ENCODE data around the gene TMEM19. TPM values are rescaled to one million over a fixed set of nuclear protein-coding genes. Genes with fewer than 3 reads are reported as not detected.

TMEM19 gene
- total RNA-seq = 10 to 100 TPM in 2 of 6 donors, 1 to 10 TPM in 4; 5.8 to 14.8 (median 7.9) TPM
- polyA plus RNA-seq = 1 to 10 TPM; 3.8 to 9.3 TPM

- peaks cover 0 to 23% (median 6%) of the 10 kb centered on the region in 3 donors for H3K4me1 ChIP-seq
- intact Hi-C loops (cut with DNase I) = no loop called here
- peak within 1 kb of the TSS; percentile 80 to 90 (median 86) for H3K27ac ChIP-seq
- H3K36me3 ChIP-seq = no peaks in the 10 kb centered on the region
- WGBS, 2 donors = 0% methylated on average over 60 to 63 of the region's 63 CpGs
- FAIRE-seq (peak; percentile 80), ATAC-seq (peak; percentile 97 to 99 (median 98)), DNase-seq (peak; percentile 89 to 93 (median 92))
- peak within 1 kb of the TSS; percentile 64 to 82 (median 70) for H3K4me3 ChIP-seq
- H3K9me3 ChIP-seq = no peaks in the 10 kb centered on the region
- no peak for TF ChIP-seq CTCF (IDR thresholded peaks at IDR 0.05)
- no peaks in the 10 kb centered on the region for H3K27me3 ChIP-seq
These were observed at the start of gene TMEM19 for GRCh38 chr12:71685914-71686657. TMEM19 (plus strand) TSS chr12:71686082; CDS start chr12:71686681, 599 bp downstream.

GRCh38 chr12:71636704-71637115, 49.2 kb upstream of the TMEM19 start:
- no peaks in the 10 kb centered on the region for H3K27me3 ChIP-seq
- peak in 3 of 4 donors; percentile 71 to 84 (median 82) for ATAC-seq
- WGBS, 2 donors = 25 to 28% methylated on average over 3 of the region's 3 CpGs
- H3K36me3 ChIP-seq = peaks cover 5 to 77% (median 20%) of the 10 kb centered on the region in 3 donors
- no peaks in the 10 kb centered on the region for H3K9me3 ChIP-seq
- FAIRE-seq = peak; percentile 65
- intact Hi-C loops (cut with DNase I) = no loop called here
- no peak for DNase-seq
- H3K4me1 ChIP-seq = no peaks in the 10 kb centered on the region
- TF ChIP-seq CTCF (IDR thresholded peaks at IDR 0.05) = peak; percentile 27 to 66 (median 49)
- no peak overlapping the region for H3K4me3 ChIP-seq
- H3K27ac ChIP-seq = no peak overlapping the region

GRCh38 chr12:71638499-71638898, 47.4 kb upstream of the TMEM19 start:
- ATAC-seq = no peak
- H3K4me3 ChIP-seq = no peak overlapping the region
- no peak for TF ChIP-seq CTCF (IDR thresholded peaks at IDR 0.05)
- peak; percentile 20 for FAIRE-seq
- intact Hi-C loops (cut with DNase I) = no loop called here
- H3K4me1 ChIP-seq = peaks cover 0 to 4% (median 0%) of the 10 kb centered on the region in 3 donors
- peaks cover 2 to 76% (median 22%) of the 10 kb centered on the region in 3 donors for H3K36me3 ChIP-seq
- no peak for DNase-seq
- no peaks in the 10 kb centered on the region for H3K9me3 ChIP-seq
- H3K27me3 ChIP-seq = no peaks in the 10 kb centered on the region
- H3K27ac ChIP-seq = no peak overlapping the region

- DNase-seq = no peak
- Histone ChIP-seq H3K4me1 (peaks cover 0 to 4% (median 0%) of the 10 kb centered on the region in 3 donors), H3K4me3 (no peak overlapping the region), H3K27ac (no peak overlapping the region), H3K36me3 (peaks cover 2 to 75% (median 15%) of the 10 kb centered on the region in 3 donors), H3K9me3 (no peaks in the 10 kb centered on the region), H3K27me3 (no peaks in the 10 kb centered on the region)
- peak in 2 of 4 donors; percentile 41 to 53 for ATAC-seq
- TF ChIP-seq CTCF (IDR thresholded peaks at IDR 0.05) = no peak
- intact Hi-C loops (cut with DNase I) = no loop called here
- 83 to 84% methylated on average over 2 of the region's 2 CpGs for WGBS, 2 donors
- FAIRE-seq = no peak
These were observed 46.5 kb upstream of the TMEM19 start for GRCh38 chr12:71639341-71639760.

GRCh38 chr12:71640316-71640715, 45.6 kb upstream of the TMEM19 start:
- FAIRE-seq = no peak
- no peak overlapping the region for H3K4me3 ChIP-seq
- H3K36me3 ChIP-seq = peaks cover 2 to 68% (median 12%) of the 10 kb centered on the region in 3 donors
- no peak overlapping the region for H3K27ac ChIP-seq
- no peaks in the 10 kb centered on the region for H3K27me3 ChIP-seq
- 97 to 100% methylated on average over 2 of the region's 2 CpGs for WGBS, 2 donors
- peaks cover 0 to 5% (median 0%) of the 10 kb centered on the region in 3 donors for H3K4me1 ChIP-seq
- no peaks in the 10 kb centered on the region for H3K9me3 ChIP-seq
- intact Hi-C loops (cut with DNase I) = no loop called here
- TF ChIP-seq CTCF (IDR thresholded peaks at IDR 0.05) = no peak
- DNase-seq = peak in 3 of 6 donors; percentile 26 to 42 (median 27)
- peak in 3 of 4 donors; percentile 30 to 52 (median 38) for ATAC-seq
